Lung (tissue), 12 donors: ENCODE data around the gene KRTAP2-1. TPM values are rescaled to one million over a fixed set of nuclear protein-coding genes. Genes with fewer than 3 reads are reported as not detected.
"Not testable (repeated sequence)": the region's sequence is repeated elsewhere in the genome, so short reads cannot be mapped to it uniquely, and the experiment has no call there.

Experiments used
- ATAC-seq: fragments of 200-7000 bp; cut with Tn5 transposase; one replicate; pipeline ENCODE4 v1.9.1; 2020; ENCODE audit warnings: moderate number of reproducible peaks; ENCODE audit not compliant: insufficient read depth, low FRiP score
- DNase-seq, 3 donors: peaks; one replicate each; pipeline ENCODE4 v3.0.0-alpha.2; 2013 to 2017
- H3K27ac ChIP-seq, 2 donors: one replicate each; pipeline ENCODE4 v1.5.1; 2013; ENCODE audit warnings: mild to moderate bottlenecking in 2 of 2, moderate library complexity in 2 of 2, control low read depth in 1 of 2, inconsistent platforms in 1 of 2, low read depth in 1 of 2, low read length in 1 of 2
- H3K27me3 ChIP-seq, 3 donors: one replicate each; pipeline ENCODE4 v1.5.1; 2013; ENCODE audit warnings: low read length in 2 of 3; ENCODE audit not compliant: control insufficient read depth in 3 of 3, insufficient read depth in 3 of 3
- H3K36me3 ChIP-seq, 4 donors: one replicate each; pipeline ENCODE4 v1.5.1; 2013; ENCODE audit warnings: low read length in 4 of 4, mild to moderate bottlenecking in 1 of 4, moderate library complexity in 1 of 4; ENCODE audit not compliant: control insufficient read depth in 4 of 4, insufficient read depth in 4 of 4
- H3K4me1 ChIP-seq, 5 donors: one replicate each; pipeline ENCODE4 v1.5.1; 2013; ENCODE audit warnings: low read length in 5 of 5, mild to moderate bottlenecking in 2 of 5, moderate library complexity in 1 of 5; ENCODE audit not compliant: control insufficient read depth in 5 of 5, insufficient read depth in 5 of 5
- H3K4me3 ChIP-seq: one replicate; pipeline ENCODE4 v1.5.1; 2013; ENCODE audit warnings: mild to moderate bottlenecking, control low read depth, moderate library complexity
- H3K9ac ChIP-seq, 2 donors: one replicate each; pipeline ENCODE4 v1.5.1; 2013; ENCODE audit warnings: low read length in 2 of 2, control low read depth in 1 of 2; ENCODE audit not compliant: insufficient read depth in 1 of 2
- H3K9me3 ChIP-seq, 4 donors: one replicate each; pipeline ENCODE4 v1.5.1; 2013; ENCODE audit warnings: low read length in 3 of 4, mild to moderate bottlenecking in 1 of 4, moderate library complexity in 1 of 4; ENCODE audit not compliant: control insufficient read depth in 4 of 4, insufficient read depth in 3 of 4
- WGBS, 2 donors: extraction: QIAGEN DNeasy Blood & Tissue Kit; methylation state at CpG; one replicate each; pipeline ENCODE4 v1.1.7; 2013; 5-methylcytosine and 5-hydroxymethylcytosine counted together
- polyA plus RNA-seq, 2 donors: library from polyadenylated mRNA; stranded (reverse); fragments of 200-250 nt; gene quantifications; one replicate each; pipeline ENCODE4 v1.2.1, GENCODE V29; 2013
- total RNA-seq, 2 donors: library from RNA; depleted of rRNA in 1 of 2; stranded (reverse); fragments of >200 nt in 1 of 2; gene quantifications; one replicate each; pipeline ENCODE4 v1.2.1, GENCODE V29; 2014 to 2021
- TF ChIP-seq, protein P1 (sequence below): IDR thresholded peaks from 2 replicates; pipeline ENCODE4 v1.5.1; 2012; ENCODE audit warnings: mild to moderate bottlenecking; ENCODE audit errors: control extremely low read depth, extremely low read depth
- donor health status: control.
- donor health status: control.
- donor health status: Bipolar disorder and iron deficiency.
- donor health status: healthy.
- donor health status: DM: yes; HTN: yes; CAD: no.

KRTAP2-1 gene
- total and polyA plus RNA-seq, 4 donors = not detected

- Histone ChIP-seq H3K4me3 (no peak within 1 kb of the TSS), H3K27me3 (peaks cover 0 to under 1% (median 0%) of the 10 kb centered on the region in 3 donors), H3K9me3 (no peaks in the 10 kb centered on the region), H3K36me3 (no peaks in the 10 kb centered on the region), H3K9ac (no peak within 1 kb of the TSS), H3K4me1 (no peaks in the 10 kb centered on the region), H3K27ac (no peak within 1 kb of the TSS)
- TF ChIP-seq, protein P1, sequence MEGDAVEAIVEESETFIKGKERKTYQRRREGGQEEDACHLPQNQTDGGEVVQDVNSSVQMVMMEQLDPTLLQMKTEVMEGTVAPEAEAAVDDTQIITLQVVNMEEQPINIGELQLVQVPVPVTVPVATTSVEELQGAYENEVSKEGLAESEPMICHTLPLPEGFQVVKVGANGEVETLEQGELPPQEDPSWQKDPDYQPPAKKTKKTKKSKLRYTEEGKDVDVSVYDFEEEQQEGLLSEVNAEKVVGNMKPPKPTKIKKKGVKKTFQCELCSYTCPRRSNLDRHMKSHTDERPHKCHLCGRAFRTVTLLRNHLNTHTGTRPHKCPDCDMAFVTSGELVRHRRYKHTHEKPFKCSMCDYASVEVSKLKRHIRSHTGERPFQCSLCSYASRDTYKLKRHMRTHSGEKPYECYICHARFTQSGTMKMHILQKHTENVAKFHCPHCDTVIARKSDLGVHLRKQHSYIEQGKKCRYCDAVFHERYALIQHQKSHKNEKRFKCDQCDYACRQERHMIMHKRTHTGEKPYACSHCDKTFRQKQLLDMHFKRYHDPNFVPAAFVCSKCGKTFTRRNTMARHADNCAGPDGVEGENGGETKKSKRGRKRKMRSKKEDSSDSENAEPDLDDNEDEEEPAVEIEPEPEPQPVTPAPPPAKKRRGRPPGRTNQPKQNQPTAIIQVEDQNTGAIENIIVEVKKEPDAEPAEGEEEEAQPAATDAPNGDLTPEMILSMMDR = no peak
- DNase-seq = no peak
- WGBS, 2 donors = 85 to 92% methylated on average over 6 of the region's 6 CpGs
- ATAC-seq = no peak
Measured at GRCh38 chr17:41065829-41066624, 18.9 kb upstream of the KRTAP2-1 start, which contains the start of gene KRTAP2-4. Gene KRTAP2-4 (minus strand): TSS chr17:41065879. CDS start chr17:41065845, 34 bp downstream.

DNA sequence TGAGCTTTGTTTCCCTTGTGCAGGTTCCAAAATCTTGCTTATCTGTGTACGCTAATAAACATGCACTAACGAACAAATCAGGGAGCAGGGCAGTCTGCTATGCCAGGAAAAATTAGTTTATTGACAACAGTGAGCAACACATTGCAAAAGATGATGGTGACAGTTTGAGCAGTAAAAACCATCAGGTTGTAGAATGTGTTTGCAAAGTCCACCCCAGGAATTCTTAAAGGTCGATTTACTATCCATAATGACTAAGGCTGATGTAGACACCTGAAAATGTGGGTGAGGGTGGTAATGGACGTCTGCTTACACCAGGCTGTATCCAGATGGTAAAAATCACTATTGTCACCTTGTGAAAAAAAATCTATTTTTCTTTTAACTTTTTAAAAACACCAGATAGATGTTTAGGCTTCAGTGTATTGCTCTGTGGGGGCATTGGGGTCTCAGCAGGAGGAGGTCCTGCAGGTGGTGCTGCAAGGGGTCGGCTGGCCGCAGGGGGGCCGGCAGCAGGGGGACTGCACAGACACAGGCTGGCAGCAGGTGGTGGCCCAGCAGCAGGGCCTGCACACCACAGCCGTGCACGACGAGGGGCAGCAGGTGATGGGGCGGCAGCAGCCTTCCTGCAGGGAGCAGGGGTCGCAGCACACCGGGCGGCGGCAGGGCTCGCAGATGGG is 18.0 kb upstream of the KRTAP2-1 start:
- not testable (repeated sequence) for H3K27me3 ChIP-seq, H3K36me3 ChIP-seq, H3K4me3 ChIP-seq, H3K9me3 ChIP-seq, DNase-seq, H3K27ac ChIP-seq, H3K4me1 ChIP-seq, ATAC-seq, H3K9ac ChIP-seq
- WGBS, 2 donors = 69 to 87% methylated on average over 6 to 7 of the region's 16 CpGs

- Histone ChIP-seq H3K9me3 (no peaks in the 10 kb centered on the region), H3K27ac (no peak overlapping the region), H3K27me3 (peaks cover 0 to 5% (median 5%) of the 10 kb centered on the region in 3 donors), H3K36me3 (no peaks in the 10 kb centered on the region), H3K4me1 (no peaks in the 10 kb centered on the region), H3K4me3 (no peak overlapping the region), H3K9ac (no peak overlapping the region)
- WGBS, 2 donors = 63 to 77% methylated on average over 1 of the region's 1 CpG
- DNase-seq (no peak), ATAC-seq (no peak)
- TF ChIP-seq, protein P1 = no peak
Measured at GRCh38 chr17:41064301-41064700, 17.2 kb upstream of the KRTAP2-1 start.

DNA sequence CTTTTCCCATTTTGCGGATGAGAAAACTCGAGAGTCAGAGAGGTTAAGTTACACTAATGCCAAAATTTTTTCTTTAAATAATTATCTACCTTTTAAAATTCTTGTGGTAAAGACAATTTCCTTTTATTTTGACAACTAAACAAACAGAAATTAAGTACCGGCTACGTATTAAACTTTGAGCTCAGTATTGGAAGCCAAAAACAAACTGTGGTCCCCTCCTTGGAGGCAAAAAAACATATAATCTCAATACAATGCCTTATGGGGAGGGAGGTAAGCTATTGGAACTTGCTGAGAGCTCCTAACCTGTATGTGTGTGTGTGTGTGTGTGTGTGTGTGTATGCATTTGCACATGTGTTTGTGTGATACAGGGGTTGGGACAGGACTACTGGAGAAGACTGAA is 16.3 kb upstream of the KRTAP2-1 start:
- Histone ChIP-seq H3K27ac (no peak overlapping the region), H3K9me3 (no peaks in the 10 kb centered on the region), H3K36me3 (no peaks in the 10 kb centered on the region), H3K4me1 (no peaks in the 10 kb centered on the region), H3K9ac (no peak overlapping the region), H3K27me3 (peaks cover 0 to 8% (median 5%) of the 10 kb centered on the region in 3 donors), H3K4me3 (no peak overlapping the region)
- WGBS, 2 donors = 74 to 87% methylated on average over 4 of the region's 4 CpGs
- TF ChIP-seq, protein P1 = no peak
- DNase-seq (no peak), ATAC-seq (no peak)
